A204.1 (cell line): ENCODE measurements around the gene FAM83G.
"Not testable (repeated sequence)": the region's sequence is repeated elsewhere in the genome, so short reads cannot be mapped to it uniquely, and the experiment has no call there.

ENCODE experiments used
- FAIRE-seq: peaks from 2 replicates; lab custom pipeline; 2012; peaks lifted over from hg19 to GRCh38; lab: Jason Lieb, UNC

FAM83G gene

GRCh38 chr17:18967916-18968315 is 36.6 kb downstream of the FAM83G start:
- no peak for FAIRE-seq

DNA sequence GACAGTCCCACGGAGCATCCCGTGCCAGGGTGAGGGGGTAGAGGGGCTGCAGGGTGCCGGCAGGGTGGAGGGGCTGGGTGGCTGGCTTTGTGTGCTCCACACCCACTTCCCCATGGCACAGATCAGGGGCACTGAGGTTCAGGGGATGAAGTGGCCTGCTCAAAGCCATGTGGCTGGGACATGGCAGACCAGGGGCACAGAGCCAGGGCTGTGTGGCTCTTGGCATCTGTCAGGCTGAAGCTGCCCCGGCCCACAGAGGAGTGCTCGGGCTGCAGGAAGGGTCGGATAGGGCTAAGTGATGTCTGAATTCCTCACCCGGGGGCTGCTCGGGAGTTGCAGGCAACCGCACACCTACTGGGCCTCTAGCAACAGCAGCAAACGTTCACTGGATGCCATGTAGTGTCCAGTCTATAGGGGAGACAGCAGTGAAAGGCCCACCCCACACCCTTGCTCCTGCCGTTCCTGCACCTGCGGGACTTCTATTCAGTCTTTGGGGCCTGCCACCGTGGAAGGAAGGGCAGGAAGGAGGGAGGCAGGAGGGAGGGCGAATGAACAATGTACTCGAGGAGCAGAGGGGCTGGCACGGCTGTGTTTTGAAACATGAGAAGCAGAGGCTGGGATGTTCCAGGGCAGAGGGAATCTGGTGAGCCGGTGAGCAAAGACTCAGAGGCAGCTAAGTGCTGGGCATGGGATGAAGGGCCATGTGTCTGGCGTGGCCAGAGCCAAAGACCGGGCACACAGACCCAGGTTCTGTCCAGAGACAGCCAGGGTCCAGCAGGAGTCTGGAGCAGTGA is 37.5 kb downstream of the FAM83G start:
- no peak for FAIRE-seq

DNA sequence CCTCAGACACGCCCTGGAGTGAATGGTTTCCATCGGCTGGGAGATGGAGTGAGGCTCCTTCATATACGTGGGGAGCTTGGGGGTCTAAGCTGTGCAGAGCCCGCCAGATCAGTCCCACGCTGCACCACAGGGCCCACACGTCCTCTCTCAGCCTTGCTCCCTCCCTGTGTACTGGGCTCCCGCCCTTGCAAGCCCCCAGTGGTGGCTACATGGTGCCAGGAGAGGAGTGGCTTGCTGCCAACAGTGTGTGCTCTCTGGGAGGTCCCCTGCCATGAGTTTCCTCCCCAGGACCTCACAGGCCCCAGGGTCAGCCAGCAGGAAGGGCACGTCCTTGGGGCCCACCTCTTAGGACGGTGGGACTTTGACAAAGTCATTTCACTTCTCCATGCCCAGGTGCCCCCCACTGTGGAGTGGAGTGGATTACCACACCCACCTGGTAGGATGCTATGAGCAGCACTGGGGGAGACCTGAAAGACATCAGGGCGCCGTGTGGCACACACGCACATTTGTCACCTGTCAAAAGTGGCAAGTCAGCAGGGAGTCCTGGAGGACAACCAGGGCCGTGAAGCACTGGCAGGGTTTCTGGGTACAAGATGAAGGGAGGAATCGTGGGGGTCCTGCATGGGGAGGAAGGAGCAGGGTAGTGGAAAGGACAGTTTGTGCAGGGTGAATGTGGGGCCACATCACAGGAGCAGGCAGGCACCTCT is 38.9 kb downstream of the FAM83G start:
- no peak for FAIRE-seq

DNA sequence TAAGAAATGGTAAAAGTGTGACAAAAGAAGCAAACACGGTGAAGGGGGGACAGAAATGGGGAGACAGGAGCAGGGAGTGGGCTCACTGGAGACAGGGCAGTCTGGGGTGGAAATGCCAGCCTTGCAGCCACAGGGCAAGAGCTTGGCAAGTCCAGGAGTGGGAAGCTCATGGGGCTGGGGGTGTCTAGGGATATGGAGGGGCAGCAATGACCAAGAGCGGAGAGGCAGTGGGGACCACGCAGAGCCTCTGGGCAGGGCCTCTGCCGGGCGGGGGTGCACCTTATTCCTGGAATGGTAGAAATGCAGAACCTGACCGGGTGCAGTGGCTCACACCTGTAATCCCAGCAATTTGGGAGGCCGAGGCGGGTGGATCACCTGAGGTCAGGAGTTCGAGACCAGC is 40.0 kb downstream of the FAM83G start:
- no peak for FAIRE-seq

- FAIRE-seq = no peak
These were observed 40.6 kb downstream of the FAM83G start for GRCh38 chr17:18964018-18964351.

- no peak for FAIRE-seq
These were observed 41.2 kb downstream of the FAM83G start for GRCh38 chr17:18963126-18964017.

DNA sequence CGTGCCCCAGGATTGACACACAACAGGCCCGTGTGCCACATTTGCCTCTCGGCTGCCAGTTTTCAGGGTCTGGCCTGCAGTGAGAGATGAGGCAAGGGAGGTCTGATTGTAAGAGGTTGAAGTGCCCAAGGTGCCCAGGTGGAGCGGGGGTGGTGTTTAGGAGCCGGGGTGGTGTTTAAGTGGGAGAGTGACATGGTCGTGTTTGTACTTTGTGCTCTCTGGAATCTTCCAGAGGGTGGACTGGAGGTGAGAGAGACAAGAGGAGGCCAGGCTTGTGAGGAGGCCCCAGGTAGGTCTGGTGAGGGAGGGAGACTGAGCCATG is 42.1 kb downstream of the FAM83G start:
- FAIRE-seq = no peak

DNA sequence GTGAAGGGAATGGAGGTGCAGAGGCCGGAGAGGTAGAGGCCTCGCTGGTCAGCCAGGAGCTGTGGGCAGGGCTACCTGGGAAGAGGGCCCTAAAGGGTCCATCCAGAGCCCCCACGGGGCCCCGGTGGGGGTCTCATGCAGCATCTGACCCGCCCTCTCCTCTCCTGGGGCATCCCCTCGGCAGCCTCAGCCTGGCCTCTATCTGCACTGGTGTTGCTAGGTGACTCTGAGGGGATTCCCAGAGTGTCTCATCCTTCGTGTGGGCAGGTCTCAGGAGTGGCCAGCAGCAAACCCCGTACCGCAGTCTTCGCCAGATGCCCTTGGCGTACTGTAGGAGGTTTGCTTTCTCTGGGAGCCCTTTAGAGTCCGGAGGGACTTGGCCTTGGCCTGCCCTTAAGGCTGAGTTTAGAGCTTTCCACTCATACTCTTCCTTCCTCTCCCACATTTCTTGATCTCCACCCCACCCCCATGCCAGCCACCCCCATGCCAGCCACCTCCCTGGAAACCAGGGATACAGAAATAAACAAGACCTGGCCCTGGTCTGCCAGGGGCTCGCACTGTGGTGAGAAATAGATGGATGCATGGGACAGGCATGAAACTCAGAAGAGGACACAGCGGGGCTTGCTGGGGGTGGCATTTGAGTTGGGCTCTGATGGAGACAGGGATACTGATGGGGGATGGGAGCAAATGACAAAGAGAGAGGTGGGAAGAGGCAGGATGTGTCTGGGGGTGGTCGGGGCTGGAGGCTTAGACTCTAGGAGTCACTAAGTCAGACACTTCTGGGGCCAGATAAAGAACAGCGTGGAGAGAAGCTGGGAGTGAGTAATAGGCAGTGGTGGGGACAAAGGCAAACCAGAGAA is 42.7 kb downstream of the FAM83G start:
- no peak for FAIRE-seq

GRCh38 chr17:18960803-18961511 is 43.6 kb downstream of the FAM83G start:
- FAIRE-seq = no peak

- no peak for FAIRE-seq
These were observed 44.3 kb downstream of the FAM83G start for GRCh38 chr17:18960241-18960665.

DNA sequence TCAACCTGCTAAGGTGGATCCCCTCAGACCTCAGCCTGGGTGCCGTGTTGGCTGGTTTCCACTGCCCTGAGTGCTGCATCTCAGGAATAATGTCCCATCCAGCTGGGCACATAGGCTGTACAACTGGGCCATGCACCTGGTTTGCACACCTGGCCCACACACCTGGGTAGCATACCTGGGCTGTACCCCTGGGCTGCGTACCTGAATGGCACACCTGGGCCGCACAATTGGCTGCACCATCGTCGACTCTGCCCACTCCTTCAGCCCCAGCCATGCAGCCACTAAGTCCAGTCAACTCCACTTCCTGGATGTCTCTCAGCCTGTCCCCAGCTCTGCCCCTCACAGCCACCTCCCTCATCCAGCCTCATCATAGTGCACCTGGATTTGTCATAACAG is 44.7 kb downstream of the FAM83G start:
- FAIRE-seq = no peak

- no peak for FAIRE-seq
These were observed 45.3 kb downstream of the FAM83G start for GRCh38 chr17:18959071-18959844.

DNA sequence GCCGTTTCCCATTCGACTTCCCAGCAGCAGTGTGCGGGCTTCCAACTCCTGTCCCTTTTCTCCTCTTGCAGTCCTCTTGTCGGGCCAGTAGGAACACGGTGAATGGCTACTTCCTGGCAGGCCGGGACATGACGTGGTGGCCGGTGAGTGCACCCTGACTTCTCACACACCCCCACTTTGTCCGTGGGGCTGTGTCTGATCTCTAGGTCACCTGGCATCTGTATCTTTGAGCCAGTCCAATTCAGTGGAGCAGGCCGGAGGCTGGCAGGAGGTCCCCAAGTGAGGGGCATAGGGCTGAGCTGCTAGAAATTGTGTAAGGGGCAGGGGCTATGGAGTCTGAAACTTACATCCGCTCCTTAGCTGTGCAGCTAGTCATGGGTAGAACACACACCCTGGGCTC is 46.0 kb downstream of the FAM83G start:
- no peak for FAIRE-seq

DNA sequence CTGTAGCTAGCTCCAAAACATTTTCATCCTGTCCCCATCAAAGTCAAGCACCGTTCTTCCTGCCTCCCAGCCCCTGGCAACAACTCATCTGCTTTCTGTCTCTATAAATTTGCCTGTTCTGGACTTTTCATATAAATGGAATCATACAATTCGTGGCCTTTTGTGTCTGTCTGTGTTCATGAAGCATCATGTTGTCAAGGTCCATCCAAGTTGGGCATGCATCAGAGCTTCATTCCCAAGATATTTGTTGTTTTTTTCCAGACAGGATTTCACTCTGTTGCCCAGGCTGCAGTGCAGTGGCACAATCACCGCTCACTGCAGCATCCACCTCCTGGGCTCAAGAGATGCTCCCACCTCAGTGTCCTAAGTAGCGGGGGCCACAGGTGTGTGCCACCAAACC is 46.7 kb downstream of the FAM83G start:
- no peak for FAIRE-seq

DNA sequence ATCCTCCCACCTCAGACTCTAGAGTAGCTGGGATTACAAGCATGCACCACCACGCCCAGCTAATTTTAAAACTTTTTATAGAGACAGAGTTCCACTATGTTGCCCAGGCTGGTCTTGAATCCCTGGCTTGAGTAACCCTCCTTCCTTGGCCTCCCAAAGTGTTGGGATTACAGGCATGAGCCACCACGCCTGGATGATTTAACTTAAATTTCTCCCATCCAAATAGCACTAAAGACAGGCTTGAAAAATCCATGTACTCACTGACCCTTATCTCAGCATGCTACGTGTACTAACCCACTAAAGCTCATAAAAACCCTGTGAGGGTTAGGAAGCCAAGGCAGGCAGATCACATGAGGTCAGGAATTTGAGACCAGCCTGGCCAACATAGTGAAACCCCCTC is 48.0 kb downstream of the FAM83G start:
- FAIRE-seq = no peak

DNA sequence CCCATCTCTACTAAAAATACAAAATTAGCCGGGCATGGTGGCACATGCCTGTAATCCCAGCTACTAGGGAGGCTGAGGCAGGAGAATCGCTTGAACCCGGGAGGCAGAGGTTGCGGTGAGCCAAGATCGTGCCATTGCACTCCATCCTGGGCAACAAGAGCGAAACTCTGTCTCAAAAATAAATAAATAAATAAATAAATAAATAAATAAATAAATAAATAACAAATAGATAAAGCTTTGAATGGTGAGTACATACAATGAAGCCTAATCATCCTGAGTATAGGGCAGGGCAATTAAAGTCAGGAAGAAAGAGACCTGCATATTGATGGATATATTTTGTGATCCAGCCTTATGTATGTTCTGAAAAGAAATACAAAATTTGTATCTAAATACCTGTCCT is 48.5 kb downstream of the FAM83G start:
- not testable (repeated sequence) for FAIRE-seq

- no peak for FAIRE-seq
These were observed 49.6 kb downstream of the FAM83G start for GRCh38 chr17:18955009-18955408.

DNA sequence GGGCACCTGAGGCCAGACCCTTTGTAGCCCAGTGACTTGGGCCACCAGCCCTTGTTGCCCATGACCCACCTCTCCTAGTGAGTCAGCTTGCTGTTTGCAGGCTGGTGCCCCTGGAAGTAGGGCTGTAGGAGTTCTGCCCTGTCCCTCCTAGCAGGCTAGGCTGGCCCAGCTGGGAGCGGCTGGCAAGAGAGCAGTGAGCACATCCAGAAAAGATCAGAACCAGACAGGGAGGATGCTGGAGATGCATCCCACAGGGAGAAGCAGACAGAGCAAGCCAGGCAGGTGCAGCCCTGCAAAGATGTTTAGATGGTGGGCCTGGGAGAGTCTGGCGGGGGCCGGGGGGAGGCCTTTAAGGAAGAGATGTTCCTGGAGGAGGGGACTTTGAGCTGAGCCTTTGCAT is 50.2 kb downstream of the FAM83G start:
- FAIRE-seq = no peak

GRCh38 chr17:18953231-18953728 is 51.3 kb downstream of the FAM83G start:
- FAIRE-seq = no peak
